Smooth muscle cell (in vitro differentiated cells): Measurements from ENCODE around the gene CCDC117. TPM values are rescaled to one million over a fixed set of nuclear protein-coding genes. Genes with fewer than 3 reads are reported as not detected.

Experiments
- DNase-seq: peaks from one replicate; lab custom pipeline; 2025; ENCODE audit not compliant: unreplicated experiment; lab: John Stamatoyannopoulos, UW
- H2AFZ ChIP-seq: fragments of 200-600 bp; sonication (generic); 2 replicates; pipeline ENCODE4 v1.6.0; 2016; ENCODE audit warnings: antibody characterized with exemption, low read depth, mild to moderate bottlenecking
- H3F3A ChIP-seq: fragments of 200-600 bp; sonication (generic); 2 replicates; pipeline ENCODE4 v1.6.0; 2017; ENCODE audit warnings: antibody characterized with exemption, low read depth
- H3K27ac ChIP-seq: fragments of 200-600 bp; sonication (generic); 2 replicates; pipeline ENCODE4 v1.5.1; 2016; ENCODE audit warnings: low read depth, mild to moderate bottlenecking
- H3K27me3 ChIP-seq: fragments of 200-600 bp; sonication (generic); 2 replicates; pipeline ENCODE4 v1.6.1; 2016; ENCODE audit warnings: low read depth, mild to moderate bottlenecking
- H3K36me3 ChIP-seq: fragments of 200-600 bp; sonication (generic); 2 replicates; pipeline ENCODE4 v1.5.1; 2016; ENCODE audit warnings: low read depth
- H3K4me1 ChIP-seq: fragments of 200-600 bp; sonication (generic); 2 replicates; pipeline ENCODE4 v1.5.1; 2016; ENCODE audit warnings: low read depth
- H3K4me2 ChIP-seq: fragments of 200-600 bp; sonication (generic); 2 replicates; pipeline ENCODE4 v1.6.0; 2016; ENCODE audit warnings: mild to moderate bottlenecking
- H3K4me3 ChIP-seq: fragments of 200-600 bp; sonication (generic); 2 replicates; pipeline ENCODE4 v1.5.1; 2016; ENCODE audit warnings: mild to moderate bottlenecking
- H3K79me2 ChIP-seq: fragments of 200-600 bp; sonication (generic); 2 replicates; pipeline ENCODE4 v1.6.0; 2016; ENCODE audit warnings: low read depth, mild to moderate bottlenecking
- H3K9ac ChIP-seq: fragments of 200-600 bp; sonication (generic); 2 replicates; pipeline ENCODE4 v1.6.0; 2016; ENCODE audit warnings: low read depth
- H3K9me3 ChIP-seq: fragments of 200-600 bp; sonication (generic); replicated peaks from 2 replicates; pipeline ENCODE4 v1.5.1; 2016; ENCODE audit warnings: low read depth
- H4K20me1 ChIP-seq: fragments of 200-600 bp; sonication (generic); 2 replicates; pipeline ENCODE4 v1.6.0; 2016; ENCODE audit warnings: low read depth
- CTCF ChIP-seq: fragments of 200-600 bp; sonication (generic); IDR thresholded peaks from 2 replicates; pipeline ENCODE4 v1.5.1; 2017; ENCODE audit warnings: borderline replicate concordance, mild to moderate bottlenecking, antibody characterized with exemption; ENCODE audit not compliant: insufficient read depth, poor library complexity, severe bottlenecking
- WGBS: methylation state at CpG from one replicate; pipeline ENCODE4 v1.1.7; 2016; ENCODE audit warnings: low lambda C conversion rate; 5-methylcytosine and 5-hydroxymethylcytosine counted together
- polyA plus RNA-seq: library from polyadenylated mRNA; unstranded; fragments of >200 nt; fragmentation: Nextera tagmentation; extraction: Ambion mirVana; gene quantifications from 2 replicates; pipeline ENCODE4 v1.2.1, GENCODE V29; 2016
- total RNA-seq: library from RNA; depleted of rRNA; stranded (reverse); fragments of >200 nt; gene quantifications from 2 replicates; pipeline ENCODE4 v1.2.3, GENCODE V29; 2014

The CCDC117 gene
- total and polyA plus RNA-seq, 2 experiments from 2014 or later = 17.3 to 30.8 TPM

- no peak for DNase-seq
- no peaks in the 10 kb centered on the region for H3K9me3 ChIP-seq
- no peak for TF ChIP-seq CTCF
- WGBS = 93% methylated on average over 6 of the region's 6 CpGs
- H3K27ac ChIP-seq = peak overlapping the region; percentile 7
- no peak overlapping the region for H2AFZ ChIP-seq
- H3K79me2 ChIP-seq = peaks cover 49% of the 10 kb centered on the region
- peaks cover 12% of the 10 kb centered on the region for H3K4me1 ChIP-seq
- no peak overlapping the region for H3K4me2 ChIP-seq
- no peak overlapping the region for H3K9ac ChIP-seq
- H3K36me3 ChIP-seq = peaks cover 26% of the 10 kb centered on the region
- H3F3A ChIP-seq = peaks cover 67% of the 10 kb centered on the region
- H4K20me1 ChIP-seq = peaks cover 75% of the 10 kb centered on the region
- no peak overlapping the region for H3K4me3 ChIP-seq
- no peaks in the 10 kb centered on the region for H3K27me3 ChIP-seq
These were observed 22.7 kb downstream of the CCDC117 start for GRCh38 chr22:28795071-28795693.

- H4K20me1 ChIP-seq = peaks cover 75% of the 10 kb centered on the region
- H3K4me2 ChIP-seq = peak overlapping the region; percentile 88
- DNase-seq = no peak
- WGBS = 97% methylated on average over 5 of the region's 5 CpGs
- no peaks in the 10 kb centered on the region for H3K27me3 ChIP-seq
- no peak for TF ChIP-seq CTCF
- peaks cover 62% of the 10 kb centered on the region for H3F3A ChIP-seq
- no peak overlapping the region for H3K9ac ChIP-seq
- H3K4me3 ChIP-seq = no peak overlapping the region
- no peak overlapping the region for H2AFZ ChIP-seq
- no peaks in the 10 kb centered on the region for H3K9me3 ChIP-seq
- H3K4me1 ChIP-seq = peaks cover 12% of the 10 kb centered on the region
- peak overlapping the region; percentile 99 for H3K27ac ChIP-seq
- H3K79me2 ChIP-seq = peaks cover 55% of the 10 kb centered on the region
- H3K36me3 ChIP-seq = peaks cover 26% of the 10 kb centered on the region
These were observed 23.7 kb downstream of the CCDC117 start for GRCh38 chr22:28795932-28796856.

GRCh38 chr22:28798810-28799605, 26.5 kb downstream of the CCDC117 start:
- no peak for TF ChIP-seq CTCF
- no peak for DNase-seq
- Histone ChIP-seq H3K9ac (peak overlapping the region; percentile 100), H4K20me1 (peaks cover 51% of the 10 kb centered on the region), H2AFZ (no peak overlapping the region), H3K4me3 (peak overlapping the region; percentile 97), H3K4me1 (peaks cover 12% of the 10 kb centered on the region), H3F3A (peaks cover 45% of the 10 kb centered on the region), H3K36me3 (peaks cover 23% of the 10 kb centered on the region), H3K9me3 (no peaks in the 10 kb centered on the region), H3K79me2 (peaks cover 66% of the 10 kb centered on the region), H3K27ac (peak overlapping the region; percentile 99), H3K27me3 (no peaks in the 10 kb centered on the region), H3K4me2 (peak overlapping the region; percentile 88)
- WGBS = 2% methylated on average over 7 of the region's 7 CpGs
